IPS DF 6.9 (cell line): ENCODE results near the gene CLRN1.

Experiments used
- DNase-seq: peaks from one replicate; pipeline ENCODE4 v3.0.0-alpha.2; 2013; ENCODE audit warnings: low read depth, low spot score
- H3K27ac ChIP-seq: one replicate; pipeline ENCODE4 v1.5.1; 2013; ENCODE audit warnings: low read length, control low read depth
- H3K27me3 ChIP-seq: 2 replicates; pipeline ENCODE4 v1.6.1; 2013; ENCODE audit warnings: mild to moderate bottlenecking, low read length; ENCODE audit not compliant: control insufficient read depth, insufficient read depth
- H3K36me3 ChIP-seq: 2 replicates; pipeline ENCODE4 v1.6.1; 2013; ENCODE audit warnings: low read length; ENCODE audit not compliant: control insufficient read depth, insufficient read depth
- H3K4me1 ChIP-seq: 2 replicates; pipeline ENCODE4 v1.6.1; 2013; ENCODE audit warnings: low read length; ENCODE audit not compliant: control insufficient read depth, insufficient read depth
- H3K4me3 ChIP-seq: 2 replicates; pipeline ENCODE4 v1.5.1; 2013; ENCODE audit warnings: mild to moderate bottlenecking, low read length
- H3K9me3 ChIP-seq: 2 replicates; pipeline ENCODE4 v1.6.1; 2013; ENCODE audit warnings: low read length, inconsistent platforms; ENCODE audit not compliant: control insufficient read depth, insufficient read depth
- WGBS: extraction: QIAGEN DNeasy Blood & Tissue Kit; methylation state at CpG from one replicate; pipeline ENCODE4 v1.1.7; 2013; ENCODE audit warnings: mixed read lengths, missing lambda C conversion rate; ENCODE audit not compliant: insufficient read length, insufficient coverage; 5-methylcytosine and 5-hydroxymethylcytosine counted together

Gene CLRN1

DNA sequence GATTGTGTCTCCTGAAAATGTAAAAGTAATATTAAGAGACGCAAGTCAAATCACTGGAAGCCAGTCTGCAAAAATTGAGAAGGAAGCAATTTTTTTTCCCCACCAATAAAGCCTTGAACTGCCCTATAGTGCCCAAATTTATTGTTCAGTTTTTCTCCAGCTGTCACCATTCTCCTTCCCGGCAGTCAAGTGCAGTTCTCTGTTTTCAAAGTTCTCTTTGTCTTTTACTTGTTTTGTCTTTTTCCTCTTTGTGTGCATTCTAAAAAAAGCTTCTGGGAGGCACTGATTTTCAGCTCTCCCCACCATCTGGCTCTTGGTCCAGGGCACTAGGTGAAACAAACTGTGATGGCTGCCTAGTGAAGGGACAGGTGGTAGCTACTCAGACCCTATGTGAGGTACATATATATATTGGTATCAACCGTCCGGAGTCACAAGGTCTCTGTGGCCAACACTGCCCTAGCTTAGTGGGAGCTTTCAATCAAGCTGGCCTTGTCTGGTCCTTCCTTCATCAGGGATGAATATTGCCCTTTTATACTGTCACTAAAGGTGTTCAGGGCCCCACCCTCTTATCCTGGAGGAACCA is 6.1 kb upstream of the CLRN1 start:
- Histone ChIP-seq H3K36me3 (no peaks in the 10 kb centered on the region), H3K27me3 (no peaks in the 10 kb centered on the region), H3K27ac (no peak overlapping the region), H3K4me3 (no peak overlapping the region), H3K4me1 (0 out of 2 replicates have a peak, but pooled peaks cover 1% of the 10 kb centered on the region), H3K9me3 (no peaks in the 10 kb centered on the region)
- WGBS = no CpG with 5 or more reads among the region's 4 CpGs
- DNase-seq = no peak

DNA sequence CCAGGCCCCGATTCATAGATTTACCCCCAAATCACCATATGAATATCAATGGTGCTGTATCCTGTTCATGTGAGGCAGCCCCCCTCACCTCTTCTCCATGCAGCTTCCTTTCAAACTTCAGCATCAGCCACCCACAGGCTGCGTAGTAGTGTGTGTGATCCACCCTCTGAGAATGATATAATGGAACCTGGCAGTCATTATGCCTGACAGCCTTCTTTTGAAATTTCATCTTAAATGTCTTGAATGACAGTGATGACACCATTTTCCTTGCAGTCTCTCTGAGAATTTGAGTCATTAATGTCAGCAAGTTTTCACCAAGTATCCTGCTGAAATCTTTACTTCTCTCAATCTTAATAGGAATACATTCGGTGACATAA is 3.5 kb upstream of the CLRN1 start:
- no peaks in the 10 kb centered on the region for H3K9me3 ChIP-seq
- H3K27ac ChIP-seq = no peak overlapping the region
- no peak overlapping the region for H3K4me3 ChIP-seq
- H3K36me3 ChIP-seq = no peaks in the 10 kb centered on the region
- no CpG with 5 or more reads among the region's 3 CpGs for WGBS
- H3K27me3 ChIP-seq = no peaks in the 10 kb centered on the region
- no peak for DNase-seq
- H3K4me1 ChIP-seq = 0 out of 2 replicates have a peak, but pooled peaks cover 1% of the 10 kb centered on the region

DNA sequence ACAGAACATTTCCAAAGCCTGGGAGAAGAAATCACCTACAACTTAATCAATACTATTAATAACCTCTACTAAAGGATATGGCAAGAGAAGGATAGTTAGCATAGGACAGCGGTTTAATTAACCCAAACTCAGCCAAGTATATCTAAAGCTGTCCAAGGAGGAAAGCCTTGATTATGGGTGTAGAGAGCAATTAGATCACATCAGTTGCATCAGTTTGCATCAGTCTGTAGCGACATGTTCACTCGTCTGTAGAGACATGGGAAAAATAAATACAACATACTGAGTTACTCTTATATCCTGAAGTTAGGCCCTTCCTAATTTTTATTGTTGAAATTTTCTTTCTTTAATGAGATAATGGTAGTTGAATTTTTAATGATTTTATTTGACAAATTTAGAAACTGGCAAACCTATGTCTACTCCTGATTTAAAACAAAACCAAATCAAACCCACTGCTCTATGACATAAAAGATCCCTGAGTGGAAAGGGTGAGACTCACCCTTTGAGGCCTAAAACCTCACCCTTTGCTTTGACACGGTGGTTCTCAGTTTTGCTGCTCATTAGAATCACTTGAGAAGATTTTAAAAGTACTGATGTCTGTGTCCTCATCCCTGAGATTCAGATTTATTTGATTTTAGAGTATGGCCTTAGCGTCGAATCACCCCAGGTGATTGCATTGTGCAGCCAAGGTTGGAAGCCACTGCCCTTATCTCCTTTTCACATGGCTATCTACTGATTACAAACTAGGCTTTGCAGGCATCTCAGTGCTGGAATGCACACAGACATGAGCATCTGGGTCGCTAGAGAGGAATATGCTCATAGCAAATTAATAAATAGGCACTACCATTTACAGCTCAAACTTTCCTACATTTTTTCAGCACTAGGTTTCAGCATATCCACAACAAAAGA is 2.8 kb upstream of the CLRN1 start:
- no CpG with 5 or more reads among the region's 7 CpGs for WGBS
- 0 out of 2 replicates have a peak, but pooled peaks cover 1% of the 10 kb centered on the region for H3K4me1 ChIP-seq
- no peak for DNase-seq
- no peaks in the 10 kb centered on the region for H3K36me3 ChIP-seq
- no peak overlapping the region for H3K4me3 ChIP-seq
- no peaks in the 10 kb centered on the region for H3K27me3 ChIP-seq
- no peaks in the 10 kb centered on the region for H3K9me3 ChIP-seq
- no peak overlapping the region for H3K27ac ChIP-seq

DNA sequence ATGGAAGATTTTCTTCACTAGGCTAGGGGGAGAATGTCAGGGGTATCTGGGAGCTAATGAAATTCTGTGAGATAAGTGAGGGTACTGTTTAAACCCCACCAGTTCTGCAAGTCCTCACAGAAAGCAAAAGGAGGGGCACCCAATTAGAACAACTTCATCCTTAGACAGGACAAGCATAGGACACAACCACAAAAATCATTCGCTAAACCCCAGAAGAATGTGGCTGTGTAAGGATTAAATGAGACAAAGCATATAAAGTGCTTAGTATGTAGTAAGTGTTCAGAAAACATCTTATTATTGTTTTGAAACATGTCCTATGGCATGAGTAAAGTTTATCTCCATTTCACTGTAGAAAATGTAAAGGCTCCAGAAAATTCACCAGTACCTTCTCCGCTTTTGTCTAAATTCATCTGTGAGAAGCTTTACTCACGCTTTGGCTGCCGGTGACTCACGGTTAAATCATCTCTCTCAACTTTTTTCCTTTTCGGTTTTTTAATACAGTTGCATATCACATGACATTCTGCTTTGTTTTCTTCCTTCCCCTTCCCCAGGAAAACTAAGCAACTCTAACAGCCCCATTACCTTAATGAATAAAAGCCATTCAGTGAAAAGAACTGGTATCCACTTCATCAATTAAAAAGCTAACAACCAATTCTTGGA is 1.7 kb downstream of the CLRN1 start:
- no peak for DNase-seq
- Histone ChIP-seq H3K9me3 (no peaks in the 10 kb centered on the region), H3K36me3 (no peaks in the 10 kb centered on the region), H3K4me1 (no peaks in the 10 kb centered on the region), H3K4me3 (no peak overlapping the region), H3K27ac (no peak overlapping the region), H3K27me3 (no peaks in the 10 kb centered on the region)
- WGBS = no CpG with 5 or more reads among the region's 6 CpGs

DNA sequence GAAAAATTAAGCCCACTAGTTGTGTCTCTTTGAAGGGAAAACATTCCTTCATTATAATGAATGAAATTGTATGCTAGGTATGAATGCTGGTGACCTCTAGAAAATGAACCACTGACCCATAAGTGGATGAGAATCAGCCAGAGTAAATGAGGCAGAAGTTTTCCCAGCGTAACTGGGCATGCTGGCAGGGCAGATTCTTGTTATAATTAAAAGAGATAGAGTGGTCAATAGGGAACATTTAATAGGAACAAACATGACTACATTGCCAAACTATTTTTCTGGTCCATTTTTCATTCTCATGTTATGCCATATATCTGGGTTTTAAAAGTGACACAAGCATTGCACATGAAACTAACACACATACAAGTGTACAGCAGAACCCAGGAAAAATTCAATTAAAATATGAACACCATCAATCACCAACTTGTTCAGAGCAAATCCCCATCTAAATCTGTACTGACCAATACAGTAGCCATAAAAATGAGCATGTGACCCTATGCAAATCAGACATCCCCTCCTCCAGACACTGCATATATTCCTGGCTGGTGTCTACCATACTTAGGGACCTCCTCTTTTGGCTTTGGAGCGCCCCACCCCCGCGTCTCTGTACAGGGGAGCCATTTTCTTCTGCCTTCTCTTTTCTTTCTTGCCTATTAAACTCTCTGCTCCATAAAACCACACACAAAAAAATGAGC is 4.0 kb downstream of the CLRN1 start:
- no CpG with 5 or more reads among the region's 4 CpGs for WGBS
- Histone ChIP-seq H3K27me3 (no peaks in the 10 kb centered on the region), H3K4me3 (no peak overlapping the region), H3K27ac (no peak overlapping the region), H3K9me3 (no peaks in the 10 kb centered on the region), H3K36me3 (no peaks in the 10 kb centered on the region), H3K4me1 (no peaks in the 10 kb centered on the region)
- DNase-seq = no peak

DNA sequence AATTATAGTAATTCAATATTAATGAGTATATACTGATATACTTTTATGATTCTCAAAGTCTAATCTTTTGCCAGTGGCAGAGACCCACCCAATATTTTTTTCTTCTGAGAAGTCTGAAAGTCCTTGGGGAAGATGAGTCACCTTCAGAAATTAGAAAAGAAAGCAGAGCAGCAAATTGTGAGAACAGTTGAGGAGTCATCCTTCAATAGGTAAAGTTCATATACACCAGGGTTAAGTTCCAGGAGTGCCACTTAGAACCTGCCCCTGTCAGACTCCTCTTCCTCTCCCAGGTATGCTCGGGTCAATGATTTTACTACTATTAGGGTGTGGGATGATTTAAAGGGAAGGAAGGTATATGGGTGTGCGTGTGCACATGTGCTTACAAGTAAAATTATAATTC is 7.1 kb downstream of the CLRN1 start:
- no CpG with 5 or more reads among the region's 2 CpGs for WGBS
- H3K9me3 ChIP-seq = no peaks in the 10 kb centered on the region
- DNase-seq = no peak
- H3K27me3 ChIP-seq = no peaks in the 10 kb centered on the region
- no peaks in the 10 kb centered on the region for H3K36me3 ChIP-seq
- H3K4me1 ChIP-seq = no peaks in the 10 kb centered on the region
- H3K27ac ChIP-seq = no peak overlapping the region
- no peak overlapping the region for H3K4me3 ChIP-seq

DNA sequence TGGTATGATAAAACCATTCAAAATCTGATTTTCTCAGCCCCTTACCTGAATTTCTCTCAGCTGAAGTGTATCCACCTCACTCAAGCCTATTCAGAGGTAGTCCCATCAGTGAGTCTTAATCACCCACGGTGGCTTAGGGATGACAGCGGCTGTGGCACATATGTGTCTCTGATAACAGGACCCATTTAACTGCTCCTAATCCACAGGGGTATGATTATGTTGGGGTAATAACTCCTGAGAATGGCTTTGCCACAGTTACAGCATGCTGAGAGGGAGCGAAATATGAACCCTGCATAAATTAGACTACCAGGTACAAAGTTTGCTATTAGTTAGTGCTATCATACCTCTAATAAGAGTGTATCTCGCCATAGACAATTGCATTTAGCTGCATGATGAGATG is 10.6 kb downstream of the CLRN1 start:
- DNase-seq = no peak

DNA sequence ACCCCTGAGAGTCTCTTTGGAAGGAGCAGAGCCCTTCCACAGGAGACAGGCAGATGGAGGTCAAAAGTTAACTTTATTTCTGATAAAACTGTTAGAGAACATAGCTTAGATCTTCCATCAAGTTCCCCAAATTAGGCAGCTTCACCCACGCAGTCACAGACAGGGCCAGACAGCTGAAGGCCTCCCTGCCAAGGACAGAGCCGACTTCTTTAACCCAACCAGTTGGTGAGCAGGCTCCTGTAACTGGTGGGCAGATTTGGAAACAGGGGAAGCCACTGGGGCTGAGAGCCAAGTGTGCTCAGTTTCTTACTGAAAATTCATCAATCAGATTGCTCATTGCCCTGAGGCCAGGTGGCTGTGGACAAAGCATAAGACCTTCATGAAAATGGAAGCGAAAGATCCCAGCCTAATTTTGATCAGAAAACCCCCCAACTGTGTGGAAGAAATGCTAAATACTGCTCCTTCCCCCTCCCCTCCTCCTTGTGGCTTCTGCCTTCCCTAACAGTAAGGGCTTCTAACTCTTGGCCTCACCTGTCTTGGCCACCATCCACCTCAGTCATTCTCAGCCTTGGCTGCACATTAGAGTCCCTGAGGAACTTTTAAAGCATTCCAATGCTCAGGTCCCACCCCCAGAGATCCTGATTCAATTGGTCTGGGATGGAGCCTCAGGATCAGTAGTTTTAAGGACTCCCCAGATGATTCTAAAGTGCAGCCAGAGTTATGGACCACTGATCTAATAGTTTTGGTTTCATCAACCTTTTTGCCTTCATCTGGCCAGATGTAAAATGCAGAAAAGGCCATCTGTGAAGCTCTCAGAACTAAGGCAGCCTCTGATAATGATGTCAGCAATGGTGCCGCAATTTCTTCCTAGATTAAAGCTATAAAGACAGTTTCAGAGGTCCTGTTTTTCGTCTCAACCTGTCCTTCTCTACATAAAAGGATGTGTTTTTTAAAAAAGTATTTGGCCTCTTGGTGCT is 11.5 kb downstream of the CLRN1 start:
- no CpG with 5 or more reads among the region's 5 CpGs for WGBS
- Histone ChIP-seq H3K4me1 (no peaks in the 10 kb centered on the region), H3K36me3 (no peaks in the 10 kb centered on the region), H3K27ac (no peak overlapping the region), H3K4me3 (no peak overlapping the region), H3K27me3 (no peaks in the 10 kb centered on the region), H3K9me3 (no peaks in the 10 kb centered on the region)
- no peak for DNase-seq

More for the DNA sequence above, 10.6 kb downstream of the CLRN1 start:
- no peaks in the 10 kb centered on the region for H3K36me3 ChIP-seq
- no peak overlapping the region for H3K4me3 ChIP-seq
- no peaks in the 10 kb centered on the region for H3K27me3 ChIP-seq
- no peak overlapping the region for H3K27ac ChIP-seq
- H3K4me1 ChIP-seq = no peaks in the 10 kb centered on the region
- no peaks in the 10 kb centered on the region for H3K9me3 ChIP-seq
- WGBS = no CpG with 5 or more reads among the region's 4 CpGs

DNA sequence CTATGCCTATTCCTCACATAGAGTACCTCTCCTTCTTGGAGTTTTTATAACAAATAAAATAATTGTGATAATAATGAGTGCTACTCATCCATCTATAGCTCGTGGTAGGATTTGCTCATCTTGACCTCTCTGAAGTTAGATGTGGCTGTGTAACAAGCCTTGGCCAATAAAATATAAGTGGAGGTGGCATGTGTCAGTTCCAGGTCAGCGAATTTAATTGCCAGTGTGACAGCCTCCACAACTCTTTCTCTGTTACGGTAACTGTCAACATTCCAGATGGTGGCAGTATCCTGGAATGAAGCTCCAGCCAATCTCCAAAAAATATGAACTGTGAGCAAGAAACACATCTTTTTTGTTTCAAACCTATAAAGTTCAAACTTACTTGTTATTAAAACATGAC is 13.8 kb downstream of the CLRN1 start:
- Histone ChIP-seq H3K36me3 (no peaks in the 10 kb centered on the region), H3K9me3 (no peaks in the 10 kb centered on the region), H3K4me1 (no peaks in the 10 kb centered on the region), H3K27me3 (no peaks in the 10 kb centered on the region), H3K4me3 (no peak overlapping the region), H3K27ac (no peak overlapping the region)
- WGBS = no CpG with 5 or more reads among the region's 3 CpGs
- no peak for DNase-seq
